Skeletal muscle cell (primary cell): Measurements from ENCODE around the gene PLPP6.
"Not testable (repeated sequence)": the region's sequence is repeated elsewhere in the genome, so short reads cannot be mapped to it uniquely, and the experiment has no call there.

ENCODE experiments used
- DNase-seq: peaks from one replicate; pipeline ENCODE4 v3.0.0-alpha.2; 2010; ENCODE audit warnings: low read depth
- H3K4me3 ChIP-seq: 2 replicates; pipeline ENCODE4 v1.5.1; 2011; ENCODE audit warnings: low read depth, mild to moderate bottlenecking, control low read depth, low read length, moderate library complexity

PLPP6 gene

DNA sequence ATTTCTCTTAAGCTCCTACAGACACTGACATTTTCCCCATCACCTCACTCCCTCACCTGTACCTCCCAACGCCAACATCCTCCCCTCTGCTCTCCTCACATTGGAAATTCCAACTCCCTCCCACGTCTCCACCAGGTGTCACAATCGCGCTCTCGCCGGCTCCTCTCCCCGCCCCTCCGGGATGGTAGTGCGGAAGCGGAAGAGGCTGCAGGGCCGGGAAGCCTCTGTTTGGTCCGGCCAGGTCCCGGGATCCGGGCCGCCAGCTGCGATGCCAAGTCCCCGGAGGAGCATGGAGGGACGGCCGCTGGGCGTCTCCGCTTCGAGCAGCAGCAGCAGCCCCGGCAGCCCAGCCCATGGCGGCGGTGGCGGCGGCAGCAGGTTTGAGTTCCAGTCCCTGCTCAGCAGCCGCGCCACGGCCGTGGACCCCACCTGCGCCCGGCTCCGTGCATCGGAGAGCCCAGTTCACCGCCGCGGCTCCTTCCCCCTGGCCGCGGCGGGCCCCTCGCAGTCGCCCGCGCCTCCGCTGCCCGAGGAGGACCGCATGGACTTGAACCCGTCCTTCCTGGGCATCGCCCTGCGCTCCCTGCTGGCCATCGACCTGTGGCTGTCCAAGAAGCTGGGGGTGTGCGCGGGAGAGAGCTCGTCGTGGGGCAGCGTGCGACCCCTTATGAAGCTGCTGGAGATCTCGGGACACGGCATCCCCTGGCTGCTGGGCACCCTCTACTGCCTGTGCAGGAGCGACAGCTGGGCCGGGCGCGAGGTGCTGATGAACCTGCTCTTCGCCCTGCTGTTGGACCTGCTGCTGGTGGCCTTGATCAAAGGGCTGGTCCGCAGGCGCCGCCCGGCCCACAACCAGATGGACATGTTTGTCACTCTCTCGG, at the start of gene PLPP6:
Gene PLPP6, plus strand, starts transcription at position 187 of the 881 bp plus-strand sequence. Its CDS starts 82 bp downstream, at position 269.
- peak; percentile 30 for DNase-seq
- H3K4me3 ChIP-seq, result peak within 1 kb of the TSS; percentile 75

DNA sequence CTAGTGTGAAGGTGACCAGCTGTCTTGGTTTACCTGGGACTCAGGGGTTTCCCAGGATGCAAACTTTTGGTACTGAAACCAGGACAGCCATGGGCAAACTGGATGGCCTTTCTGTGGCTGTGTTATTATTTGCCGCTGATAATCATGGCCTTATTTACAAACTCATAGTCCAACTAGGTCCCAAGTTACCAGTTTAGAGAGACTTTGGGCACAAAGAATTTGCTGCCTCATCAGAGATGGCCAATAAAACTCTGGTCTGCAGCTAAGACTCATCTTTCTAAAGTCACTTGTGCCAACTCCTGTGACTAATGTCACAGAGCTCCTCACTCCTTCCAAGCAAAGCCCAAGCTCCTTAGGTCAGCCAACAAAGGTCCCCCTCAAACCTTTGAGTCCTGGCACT, 47.5 kb upstream of the PLPP6 start:
- no peak overlapping the region for H3K4me3 ChIP-seq
- no peak for DNase-seq

DNA sequence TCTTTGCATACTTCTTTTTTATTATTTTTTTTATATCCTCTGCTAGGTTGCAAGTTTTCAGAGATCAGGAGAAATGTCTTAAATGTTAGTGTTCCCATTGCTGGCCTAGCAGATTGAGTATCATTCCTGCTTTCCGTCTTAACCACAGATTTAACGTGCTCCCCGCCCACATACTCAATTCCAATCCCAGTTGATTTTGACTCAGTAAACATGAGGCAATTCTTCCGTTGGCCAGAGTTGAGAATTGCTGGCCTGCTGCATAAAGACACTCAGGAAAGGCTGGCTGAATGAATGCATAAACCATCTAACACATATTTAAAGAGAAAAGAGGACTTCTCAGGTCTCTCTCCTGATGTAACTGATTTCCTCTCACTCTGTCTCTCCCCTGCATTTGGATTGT, 46.8 kb upstream of the PLPP6 start:
- peak; percentile 66 for DNase-seq
- no peak overlapping the region for H3K4me3 ChIP-seq

DNA sequence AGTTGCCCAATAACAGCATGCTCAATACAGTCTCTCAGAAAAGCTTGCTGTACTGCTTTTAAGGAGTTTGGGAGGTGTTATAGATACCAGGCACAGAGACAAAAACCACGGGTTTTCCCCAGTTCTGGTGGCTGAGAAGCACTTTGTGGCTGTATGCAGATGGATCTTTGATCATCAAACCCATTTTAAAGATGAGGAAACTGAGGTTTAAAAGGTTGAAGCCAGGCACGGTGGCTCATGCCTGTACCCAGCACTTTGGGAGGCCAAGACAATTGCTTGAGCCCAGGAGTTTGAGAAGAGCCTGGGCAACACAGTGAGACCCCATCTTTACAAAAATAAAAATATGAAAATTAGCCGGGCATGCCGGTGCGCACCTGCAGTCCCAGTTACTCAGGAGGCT, 46.3 kb upstream of the PLPP6 start:
- H3K4me3 ChIP-seq, result no peak overlapping the region
- no peak for DNase-seq

DNA sequence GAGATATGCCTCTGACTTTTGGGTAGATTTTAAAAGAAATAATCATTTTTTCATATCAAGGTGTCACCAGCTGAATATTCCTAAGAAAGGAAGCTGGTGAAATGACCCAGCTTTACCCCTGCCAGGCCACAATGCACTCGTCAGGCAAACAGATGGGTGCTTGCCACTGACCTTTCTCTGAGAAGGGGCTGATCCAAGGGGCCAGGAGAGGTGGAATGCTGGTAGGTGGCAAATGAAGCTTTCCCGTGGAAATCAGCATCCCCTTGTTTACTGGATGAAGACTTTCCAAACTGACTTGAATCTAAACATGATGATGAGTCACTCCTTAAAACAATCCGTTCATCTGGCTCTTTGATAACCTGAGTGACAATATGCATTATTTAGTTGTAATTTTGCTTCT, 44.3 kb upstream of the PLPP6 start:
- no peak for DNase-seq
- H3K4me3 ChIP-seq, result no peak overlapping the region

DNA sequence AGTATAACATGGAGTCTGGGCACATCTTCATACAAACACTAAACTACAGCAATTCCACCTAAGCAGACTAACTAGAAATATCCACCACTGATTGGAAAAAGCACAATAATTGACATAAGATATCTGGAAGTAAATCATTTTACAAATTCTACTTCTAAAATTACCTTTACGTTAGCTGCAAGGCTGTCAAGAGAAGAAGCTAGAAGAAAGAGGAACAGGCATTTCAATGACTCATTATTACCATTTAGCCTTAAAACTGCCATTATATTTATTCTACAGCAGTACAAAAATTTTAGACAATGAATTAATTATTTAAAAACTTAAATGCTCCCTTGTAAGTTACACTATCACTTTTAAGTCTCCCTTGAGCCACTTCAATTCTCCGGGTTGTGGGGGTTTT, 43.4 kb upstream of the PLPP6 start:
- no peak for DNase-seq
- no peak overlapping the region for H3K4me3 ChIP-seq

DNA sequence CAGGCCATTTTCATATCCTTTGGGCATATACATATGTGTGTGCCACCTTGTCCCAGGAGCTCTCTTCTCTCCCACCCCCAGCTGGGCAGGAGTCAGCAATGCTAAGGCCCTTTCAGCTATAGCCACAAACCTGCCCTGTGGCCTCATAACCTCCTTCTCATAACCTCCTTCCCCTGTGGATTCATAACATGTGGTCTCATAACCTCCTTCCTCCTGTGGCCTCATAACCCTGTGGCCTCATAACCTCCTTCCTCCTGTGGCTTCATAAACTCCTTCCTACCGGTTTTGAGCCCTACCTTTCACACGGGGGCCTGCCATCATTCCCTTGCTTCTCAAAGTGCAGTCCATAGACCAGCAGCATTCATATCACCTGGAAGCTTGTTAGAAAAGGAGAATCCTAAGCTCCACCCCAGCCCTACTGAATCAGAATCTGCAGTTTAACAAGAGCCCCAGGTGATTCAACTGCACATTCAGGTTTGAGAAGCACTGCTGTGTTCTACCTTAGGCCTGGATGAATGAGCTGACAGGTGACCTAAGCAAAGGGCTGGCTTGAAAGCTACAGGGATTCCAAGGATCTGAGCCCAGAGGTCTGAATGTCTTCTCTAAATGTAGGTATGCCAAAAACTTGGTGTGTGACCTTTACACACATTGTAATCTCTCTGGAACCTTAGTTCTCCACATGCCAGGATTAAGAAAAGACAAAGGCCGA, 41.9 kb upstream of the PLPP6 start:
- H3K4me3 ChIP-seq, result no peak overlapping the region
- DNase-seq, result no peak

DNA sequence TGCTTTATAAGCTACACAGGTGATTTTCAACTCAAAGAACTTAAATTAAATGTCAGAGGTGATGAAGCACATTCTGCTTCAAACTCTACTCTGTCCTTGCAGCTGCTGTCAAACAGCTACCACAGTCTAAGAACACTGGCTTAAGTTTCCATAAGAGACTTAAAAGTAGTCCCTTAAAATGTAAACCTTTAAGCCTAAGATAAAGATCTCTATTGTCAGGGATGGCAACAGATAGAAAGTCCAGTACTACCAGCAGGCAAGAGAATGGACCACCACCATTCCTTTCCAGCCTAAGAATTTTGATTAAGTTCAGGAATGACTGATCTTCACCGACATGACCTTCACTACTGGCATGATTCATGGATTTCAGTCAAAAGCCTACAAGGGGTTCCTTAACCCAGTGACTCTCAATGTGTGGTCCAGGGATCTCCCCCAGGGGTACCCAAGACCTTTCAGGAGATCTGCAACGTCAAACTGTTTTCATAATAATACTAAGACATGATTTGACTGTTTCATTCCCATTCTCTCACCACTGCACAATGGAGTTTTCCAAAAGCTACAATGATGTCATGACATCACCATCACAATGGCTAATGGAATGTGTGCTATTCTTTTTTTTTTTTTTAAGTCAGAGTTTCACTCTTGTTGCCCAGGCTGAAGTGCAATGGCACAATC, 41.1 kb upstream of the PLPP6 start:
- no peak overlapping the region for H3K4me3 ChIP-seq
- DNase-seq, result no peak

DNA sequence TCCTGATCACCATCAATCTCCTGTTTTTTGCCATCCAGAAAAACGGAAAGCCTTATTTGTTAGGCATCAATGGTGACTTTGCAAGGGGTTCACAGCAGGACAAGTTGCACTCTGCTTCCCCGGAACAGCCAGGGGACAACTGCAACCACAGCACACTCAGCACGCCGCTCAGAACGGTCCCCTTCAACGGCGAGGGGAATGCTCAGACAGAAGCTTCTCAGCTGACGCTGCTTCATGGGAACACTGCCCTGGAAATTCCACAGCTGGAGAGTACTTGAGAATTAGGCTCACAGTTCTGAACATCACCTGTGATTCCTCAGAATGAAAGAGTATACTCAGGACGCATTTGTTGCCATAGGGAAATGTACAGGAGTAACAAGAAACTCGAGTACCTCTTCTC, 40.1 kb upstream of the PLPP6 start:
- H3K4me3 ChIP-seq, result no peak overlapping the region
- DNase-seq, result no peak

DNA sequence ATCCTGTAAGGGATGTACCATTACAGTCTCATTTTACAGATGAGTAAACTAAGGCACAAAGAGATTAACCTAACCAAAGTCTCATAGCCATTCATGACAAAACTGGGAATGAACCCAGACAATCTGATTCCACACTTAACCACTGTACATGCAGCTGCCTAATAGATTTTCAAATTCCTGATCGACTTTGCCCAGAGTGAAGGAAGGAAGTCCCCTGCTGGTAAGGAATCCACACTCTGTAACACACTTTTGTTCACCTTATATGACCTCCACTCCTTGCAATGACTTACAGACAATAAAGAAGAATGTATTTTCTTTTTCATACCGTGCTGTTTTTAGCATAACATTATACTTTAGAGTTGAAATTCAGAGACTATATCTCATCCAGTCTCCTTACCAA, 31.3 kb upstream of the PLPP6 start:
- H3K4me3 ChIP-seq, result no peak overlapping the region
- no peak for DNase-seq

DNA sequence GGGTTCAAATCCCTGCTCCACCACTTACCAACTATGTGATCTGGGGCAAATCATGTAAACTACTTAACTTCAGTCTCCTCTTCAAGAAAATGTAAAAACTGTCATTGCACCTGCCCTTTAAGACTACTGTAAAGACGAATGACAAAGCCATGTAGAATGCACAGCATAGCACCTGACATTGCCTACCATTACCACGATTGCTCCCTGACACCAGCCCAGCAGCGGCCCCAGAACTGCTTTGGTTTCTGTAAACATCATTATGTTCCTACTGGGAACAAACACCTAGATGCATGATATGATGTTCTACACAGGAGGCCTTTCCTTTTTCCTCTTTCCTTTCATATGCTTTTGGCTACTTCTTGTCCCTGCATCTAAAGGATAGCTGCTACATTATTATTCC, 23.1 kb upstream of the PLPP6 start:
- no peak overlapping the region for H3K4me3 ChIP-seq
- DNase-seq, result no peak

DNA sequence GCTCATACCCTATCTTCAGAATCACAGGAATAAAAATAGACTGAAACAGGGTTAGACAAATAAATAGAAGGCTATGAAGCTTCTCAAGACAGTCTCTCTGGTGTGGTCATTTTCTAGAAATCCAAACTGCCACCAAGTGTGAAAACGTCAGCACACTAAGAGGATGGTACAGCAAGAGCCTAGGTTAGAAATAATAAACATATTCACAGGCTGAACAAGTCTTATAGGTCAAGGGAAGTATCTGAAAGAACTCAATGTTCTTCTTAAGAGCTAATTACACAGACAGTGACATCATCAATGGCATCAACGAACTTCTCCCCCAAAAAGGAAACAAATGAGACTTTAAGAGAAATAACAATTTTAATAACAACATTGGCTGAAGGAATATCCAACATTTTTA, 22.7 kb upstream of the PLPP6 start:
- H3K4me3 ChIP-seq, result no peak overlapping the region
- DNase-seq, result no peak

DNA sequence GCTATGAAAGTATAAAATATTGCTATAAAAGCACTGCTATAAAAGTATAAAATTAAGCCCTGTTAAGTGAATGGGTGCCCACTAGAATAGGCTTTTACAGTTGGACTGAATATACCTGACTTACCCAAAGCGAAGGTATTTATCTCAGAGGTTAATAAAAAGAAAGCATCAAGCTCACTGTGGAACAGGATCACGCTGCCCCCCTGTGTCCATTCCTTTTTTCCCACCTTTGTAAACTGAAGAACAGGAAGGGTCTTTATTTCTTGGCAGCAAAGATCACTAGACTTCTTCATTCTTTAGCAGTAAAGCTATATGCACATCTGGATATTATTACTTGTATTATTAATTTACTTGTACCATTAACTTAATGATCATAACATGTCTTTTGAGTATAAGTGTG, 22.1 kb upstream of the PLPP6 start:
- no peak for DNase-seq
- no peak overlapping the region for H3K4me3 ChIP-seq

DNA sequence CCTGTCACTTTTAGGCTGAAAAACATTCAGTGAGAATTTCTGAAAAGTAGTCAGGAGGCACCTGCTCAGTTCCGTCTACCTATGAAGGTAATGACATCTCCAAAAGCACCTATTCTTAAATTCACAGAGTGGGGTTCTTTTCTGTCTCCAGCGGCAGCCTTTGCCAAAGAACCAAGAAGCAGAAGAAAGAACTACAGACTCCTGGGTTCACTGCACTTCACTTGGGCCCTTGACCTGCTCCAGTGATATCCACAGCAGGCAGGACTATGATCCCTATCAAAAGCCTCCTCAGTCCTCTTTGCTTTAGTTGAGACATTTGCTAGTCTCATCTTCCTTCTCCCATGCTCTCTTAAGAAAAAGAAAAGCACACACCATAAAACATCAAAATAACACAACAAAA, 19.7 kb upstream of the PLPP6 start:
- H3K4me3 ChIP-seq, result no peak overlapping the region
- DNase-seq, result no peak

DNA sequence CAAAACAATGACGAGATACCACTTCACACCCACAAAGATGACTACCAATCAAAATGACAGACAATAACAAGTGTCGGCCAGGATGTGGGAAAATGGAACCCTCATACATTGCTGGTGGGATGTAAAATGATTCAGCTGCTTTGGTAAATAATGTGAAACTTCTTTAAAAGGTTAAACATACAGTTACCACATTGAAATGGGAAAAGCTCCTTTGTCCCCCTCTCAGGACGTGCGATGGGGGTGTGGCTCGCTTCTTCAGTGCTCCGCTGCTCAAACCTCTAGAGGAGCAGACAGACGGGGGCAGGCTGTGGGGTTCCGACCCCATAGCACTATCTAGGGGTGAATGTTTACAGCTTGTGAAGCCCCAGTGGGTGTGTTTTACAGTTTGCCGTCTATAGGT, 8.0 kb upstream of the PLPP6 start:
- no peak for DNase-seq
- H3K4me3 ChIP-seq, result no peak overlapping the region

DNA sequence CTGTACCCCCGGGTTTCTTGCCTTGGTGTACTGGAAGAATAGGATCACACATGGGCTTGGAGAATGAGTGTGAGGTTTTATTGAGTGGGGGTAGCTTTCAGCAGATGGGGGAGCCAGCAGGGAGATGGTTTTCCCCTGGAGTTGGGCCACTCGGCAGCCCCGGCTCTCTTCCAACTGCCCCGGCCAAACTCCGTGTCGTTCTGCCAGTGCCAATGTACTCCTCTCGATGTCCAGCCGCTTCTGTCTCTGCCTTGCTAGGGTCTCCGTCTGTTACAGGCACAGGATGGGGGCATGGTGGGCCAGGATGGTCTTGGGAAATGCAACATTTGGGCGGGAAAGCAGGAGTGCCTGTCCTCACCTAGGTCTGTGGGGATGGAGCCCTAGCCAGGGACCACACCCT, 7.6 kb upstream of the PLPP6 start:
- DNase-seq, result no peak
- H3K4me3 ChIP-seq, result no peak overlapping the region

DNA sequence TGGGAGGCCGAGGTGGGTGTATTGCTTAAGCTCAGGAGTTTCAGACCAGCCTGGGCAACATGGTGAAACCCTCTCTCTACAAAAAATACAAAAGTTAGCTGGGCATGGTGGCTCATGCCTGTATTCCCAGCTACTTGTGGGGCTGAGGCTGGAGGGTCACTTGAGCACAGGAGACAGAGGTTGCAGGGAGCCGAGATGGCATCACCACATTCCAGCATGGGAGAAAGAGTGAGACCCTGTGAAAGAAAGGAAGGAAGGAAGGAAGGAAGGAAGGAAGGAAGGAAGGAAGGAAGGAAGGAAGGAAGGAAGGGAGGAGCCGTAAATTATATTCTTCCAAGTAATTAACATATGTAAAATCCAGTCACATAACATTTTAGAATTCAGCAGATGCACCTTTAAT, 5.9 kb upstream of the PLPP6 start:
- not testable (repeated sequence) for H3K4me3 ChIP-seq

DNA sequence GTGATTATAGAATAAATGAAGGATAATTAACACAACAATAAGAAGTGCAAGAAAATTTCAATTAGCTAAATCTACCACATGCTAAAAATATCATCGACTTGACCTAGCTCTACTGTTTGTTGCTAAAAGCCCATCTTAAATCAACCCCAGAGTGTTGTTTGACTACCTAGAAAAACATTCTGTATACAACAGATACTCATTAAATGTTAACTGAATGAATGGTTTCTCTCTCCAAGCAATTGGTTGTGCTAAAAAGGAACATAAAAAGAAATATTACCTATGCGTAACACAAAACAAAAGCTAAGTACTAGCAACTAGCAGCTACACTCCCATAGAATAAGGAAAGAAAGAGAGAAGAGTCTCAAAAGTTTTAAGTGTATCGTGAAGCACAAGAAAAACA, 5.5 kb upstream of the PLPP6 start:
- no peak overlapping the region for H3K4me3 ChIP-seq
- DNase-seq, result no peak

More for the DNA sequence above, 5.9 kb upstream of the PLPP6 start:
- not testable (repeated sequence) for DNase-seq

DNA sequence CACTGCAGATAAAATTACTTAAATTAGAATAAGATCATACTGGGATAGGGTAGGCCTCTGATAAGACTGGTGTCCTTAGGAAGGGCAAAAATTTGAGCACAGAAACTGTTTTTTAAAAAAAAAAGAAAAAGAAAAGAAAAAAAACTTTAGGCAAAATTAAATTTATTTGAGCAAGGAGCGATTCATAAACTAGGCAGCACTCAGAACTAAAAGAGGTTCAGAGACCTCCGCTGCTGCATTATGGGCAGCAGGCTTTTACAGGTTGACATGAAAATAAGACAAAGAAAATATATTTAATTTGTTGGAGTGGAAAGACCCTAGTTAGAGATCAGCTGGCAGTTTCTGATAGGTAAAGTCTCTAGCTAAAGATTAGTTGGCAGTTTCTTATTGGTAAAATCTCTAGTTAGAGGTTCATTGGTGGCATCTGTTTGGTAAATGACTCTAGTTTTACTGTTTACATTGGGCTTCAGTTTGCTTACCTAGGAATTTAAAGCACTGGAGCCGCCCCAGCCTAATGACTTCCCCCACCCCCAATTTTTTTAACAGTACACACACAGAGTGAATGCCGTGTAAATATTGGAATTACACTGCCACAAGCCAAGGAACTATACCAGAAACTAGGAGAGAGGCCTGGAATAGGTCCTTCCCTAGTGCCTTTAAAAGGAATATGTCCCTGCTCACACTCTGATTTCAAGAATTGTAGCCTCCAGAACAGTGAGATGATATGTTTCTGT, 4.5 kb upstream of the PLPP6 start:
- H3K4me3 ChIP-seq, result no peak overlapping the region
- no peak for DNase-seq

DNA sequence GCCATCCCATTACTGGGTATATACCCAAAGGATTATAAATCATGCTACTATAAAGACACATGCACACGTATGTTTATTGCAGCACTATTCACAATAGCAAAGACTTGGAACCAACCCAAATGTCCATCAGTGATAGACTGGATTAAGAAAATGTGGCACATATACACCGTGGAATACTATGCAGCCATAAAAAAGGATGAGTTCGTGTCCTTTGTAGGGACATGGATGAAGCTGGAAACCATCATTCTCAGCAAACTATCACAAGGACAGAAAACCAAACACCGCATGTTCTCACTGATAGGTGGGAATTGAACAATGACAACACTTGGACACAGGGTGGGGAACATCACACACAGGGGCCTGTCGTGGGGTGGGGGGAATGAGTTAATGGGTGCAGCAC, 1.4 kb upstream of the PLPP6 start:
- H3K4me3 ChIP-seq, DNase-seq: not testable (repeated sequence)
